Epithelial cell of esophagus (primary cell): ENCODE results near the gene CRHR1.
A peak's percentile ranks its signal among the peaks of the same experiment; 100 is the strongest.

ENCODE experiments used
- DNase-seq: peaks from one replicate; pipeline ENCODE4 v3.0.0; 2010; ENCODE audit warnings: low read depth
- H3K4me3 ChIP-seq: 2 replicates; pipeline ENCODE4 v1.5.1; 2011; ENCODE audit warnings: mild to moderate bottlenecking, low read length, control low read depth
- TF ChIP-seq, protein P1 (sequence below): IDR thresholded peaks from 2 replicates; pipeline ENCODE4 v1.5.1; 2011; ENCODE audit warnings: low read depth, mild to moderate bottlenecking, low read length, control low read depth, inconsistent platforms; ENCODE audit not compliant: insufficient read depth; ENCODE audit errors: missing control alignments

CRHR1 gene

DNA sequence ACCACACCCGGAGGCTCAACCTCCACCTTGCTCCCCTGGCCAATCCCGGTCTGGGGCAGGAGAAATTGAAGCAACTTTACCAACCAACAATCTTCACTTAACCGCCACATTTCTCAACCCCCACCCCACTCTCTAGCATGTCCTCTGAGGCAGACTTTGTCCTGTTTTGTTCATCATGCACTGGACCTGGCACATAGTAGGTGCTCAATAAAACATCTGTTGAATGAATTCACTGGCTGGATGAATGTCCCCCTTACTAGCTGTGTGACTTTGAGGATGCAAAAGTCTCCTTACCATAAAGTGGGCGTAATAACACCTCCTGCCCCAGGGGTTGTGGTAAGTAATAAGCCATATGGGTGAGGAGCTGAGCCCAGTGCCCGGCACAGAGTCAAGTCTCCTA, 66.3 kb downstream of the CRHR1 start:
- H3K4me3 ChIP-seq: no peak overlapping the region
- DNase-seq: no peak
- TF ChIP-seq, protein P1, sequence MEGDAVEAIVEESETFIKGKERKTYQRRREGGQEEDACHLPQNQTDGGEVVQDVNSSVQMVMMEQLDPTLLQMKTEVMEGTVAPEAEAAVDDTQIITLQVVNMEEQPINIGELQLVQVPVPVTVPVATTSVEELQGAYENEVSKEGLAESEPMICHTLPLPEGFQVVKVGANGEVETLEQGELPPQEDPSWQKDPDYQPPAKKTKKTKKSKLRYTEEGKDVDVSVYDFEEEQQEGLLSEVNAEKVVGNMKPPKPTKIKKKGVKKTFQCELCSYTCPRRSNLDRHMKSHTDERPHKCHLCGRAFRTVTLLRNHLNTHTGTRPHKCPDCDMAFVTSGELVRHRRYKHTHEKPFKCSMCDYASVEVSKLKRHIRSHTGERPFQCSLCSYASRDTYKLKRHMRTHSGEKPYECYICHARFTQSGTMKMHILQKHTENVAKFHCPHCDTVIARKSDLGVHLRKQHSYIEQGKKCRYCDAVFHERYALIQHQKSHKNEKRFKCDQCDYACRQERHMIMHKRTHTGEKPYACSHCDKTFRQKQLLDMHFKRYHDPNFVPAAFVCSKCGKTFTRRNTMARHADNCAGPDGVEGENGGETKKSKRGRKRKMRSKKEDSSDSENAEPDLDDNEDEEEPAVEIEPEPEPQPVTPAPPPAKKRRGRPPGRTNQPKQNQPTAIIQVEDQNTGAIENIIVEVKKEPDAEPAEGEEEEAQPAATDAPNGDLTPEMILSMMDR: no peak

DNA sequence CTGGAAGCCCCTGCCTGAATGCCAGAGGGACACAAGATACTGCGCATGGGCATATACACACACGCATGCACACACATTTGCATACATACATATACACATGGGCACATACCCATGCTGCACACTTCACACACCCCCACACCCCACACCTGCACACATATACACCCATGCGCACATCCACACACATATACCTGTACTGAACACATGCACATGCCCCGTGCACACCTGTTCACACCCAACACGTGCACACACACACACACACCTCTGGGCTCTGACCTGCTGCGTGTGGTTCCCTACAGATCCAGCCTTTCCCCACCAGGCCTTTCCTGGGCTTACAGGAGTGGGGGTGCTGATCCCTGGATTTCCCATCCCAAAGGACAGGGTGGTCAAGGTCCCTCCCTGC, 66.9 kb downstream of the CRHR1 start:
- TF ChIP-seq, protein P1: no peak
- no peak overlapping the region for H3K4me3 ChIP-seq
- no peak for DNase-seq

DNA sequence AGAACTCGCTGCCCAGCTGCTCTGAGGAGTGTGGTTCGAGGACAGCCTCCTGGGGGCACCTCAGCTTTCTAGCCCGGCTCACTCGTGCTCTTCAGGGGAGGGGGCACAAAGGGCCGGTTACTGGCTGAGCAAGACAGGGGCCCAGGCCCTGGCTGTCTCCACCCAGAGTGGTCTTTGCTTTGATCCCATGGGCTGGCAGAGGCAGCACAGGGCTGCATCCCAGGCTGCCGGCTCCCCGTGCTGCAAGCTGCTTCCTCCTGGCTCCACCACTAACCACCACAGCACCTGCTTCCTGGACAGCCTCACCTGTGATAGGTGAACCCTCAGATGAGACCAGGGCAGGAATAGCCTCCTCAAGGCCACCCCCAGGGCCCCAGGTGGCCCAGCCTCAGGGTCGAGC, 67.3 kb downstream of the CRHR1 start:
- no peak overlapping the region for H3K4me3 ChIP-seq
- TF ChIP-seq, protein P1: no peak
- DNase-seq: no peak

DNA sequence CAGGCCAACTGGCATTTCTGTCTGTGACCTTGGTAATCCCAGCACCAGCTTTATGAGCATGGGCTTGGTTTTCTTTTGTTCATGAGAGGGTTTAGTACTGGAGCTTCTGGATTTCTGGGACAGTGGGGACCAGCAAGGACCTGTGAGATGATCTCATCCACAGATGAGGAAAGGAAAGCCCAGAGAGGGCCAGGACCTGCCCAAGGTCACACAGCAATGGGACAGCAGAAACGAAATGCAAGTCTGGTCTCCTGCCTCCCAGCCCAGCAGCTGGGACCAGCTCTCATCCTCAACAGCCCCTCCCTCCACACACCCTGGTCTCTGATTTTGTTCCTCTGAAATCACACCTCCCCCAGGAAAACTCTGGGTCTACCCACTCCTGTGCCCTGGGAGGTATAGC, 67.8 kb downstream of the CRHR1 start:
- H3K4me3 ChIP-seq: no peak overlapping the region
- TF ChIP-seq, protein P1: no peak
- DNase-seq: no peak

DNA sequence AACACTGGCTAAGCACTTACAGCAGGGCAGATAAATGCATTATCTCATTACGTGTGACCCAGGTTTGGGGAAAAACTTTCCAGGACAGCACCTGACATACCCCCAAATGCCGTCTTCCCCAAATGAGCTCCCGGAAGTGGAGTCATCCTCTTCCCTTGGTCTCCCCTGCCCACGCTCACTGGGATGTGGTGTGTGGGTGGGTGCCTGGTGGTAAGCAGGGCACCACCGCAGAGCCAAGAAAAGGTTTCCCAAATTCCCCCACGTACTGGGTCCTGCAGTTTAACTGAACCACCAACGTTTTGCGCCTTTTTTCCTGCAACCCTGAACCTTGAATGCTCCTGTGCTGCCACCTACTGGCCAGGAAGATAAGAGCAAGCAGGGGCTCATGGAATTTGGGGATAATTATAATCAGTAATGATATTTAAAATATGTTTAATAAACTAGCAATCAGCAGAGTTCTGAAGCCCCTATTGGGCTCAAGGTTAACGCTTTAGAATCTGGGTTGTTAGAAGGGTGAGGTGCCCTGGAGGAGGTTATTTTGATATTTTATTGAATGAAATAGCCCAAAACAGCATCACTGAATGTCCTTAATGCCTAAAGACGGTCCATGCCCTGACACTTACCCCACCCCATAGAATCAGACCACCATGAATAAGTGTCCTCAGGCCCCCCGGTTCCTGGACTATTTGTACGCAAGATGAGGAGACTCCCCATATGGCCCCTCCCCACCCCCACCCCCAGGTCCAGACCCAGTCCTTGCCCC, 68.6 kb downstream of the CRHR1 start:
- TF ChIP-seq, protein P1: peak; percentile 95
- no peak overlapping the region for H3K4me3 ChIP-seq
- peak; percentile 63 for DNase-seq

DNA sequence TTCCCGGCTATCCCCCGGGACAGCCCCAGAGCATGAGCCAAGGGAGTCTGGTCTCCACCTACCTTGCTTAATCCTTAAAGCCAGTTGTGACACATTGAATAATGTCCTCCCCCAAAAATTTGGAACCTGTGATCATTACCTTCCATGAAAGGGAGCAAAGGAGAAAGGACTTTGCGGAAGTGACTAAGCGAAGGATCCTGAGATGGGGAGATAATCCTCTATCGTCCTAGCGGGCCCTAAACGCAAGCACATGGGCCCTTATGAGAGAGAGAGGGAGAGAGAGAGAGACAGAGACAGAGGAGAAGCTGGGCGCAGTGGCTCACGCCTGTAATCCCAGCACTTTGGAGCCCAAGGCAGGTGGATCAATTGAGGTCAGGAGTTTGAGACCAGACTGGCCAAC, 70.1 kb downstream of the CRHR1 start:
- TF ChIP-seq, protein P1: no peak
- DNase-seq: no peak

DNA sequence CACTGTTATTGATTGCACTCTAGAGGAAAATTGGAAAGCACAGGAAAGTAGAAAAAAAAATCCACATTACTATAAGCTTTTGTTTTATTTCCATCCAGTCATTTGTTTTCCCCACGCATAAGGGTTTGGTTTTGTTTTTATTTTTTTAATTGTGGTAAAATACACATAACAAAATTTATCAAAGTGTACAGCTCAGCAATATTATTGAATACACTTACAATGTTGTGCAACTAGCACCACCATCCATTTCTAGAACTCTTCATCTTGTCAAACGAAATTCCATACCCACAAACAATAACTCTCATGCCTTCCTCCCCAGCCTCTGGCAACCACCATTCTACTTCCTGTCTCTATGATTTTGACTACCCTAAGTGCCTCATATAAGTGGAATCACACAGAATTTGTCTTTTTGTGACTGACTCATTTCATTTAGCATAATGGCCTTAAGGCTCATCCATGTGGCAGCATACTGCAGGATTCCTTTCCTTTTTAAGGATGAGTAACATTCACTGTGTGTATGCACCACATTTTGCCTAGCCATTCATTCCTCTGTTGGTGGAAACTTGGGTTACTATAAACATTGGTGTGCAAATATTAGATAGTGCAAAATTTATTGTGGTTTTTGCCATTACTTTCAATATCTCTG, 71.7 kb downstream of the CRHR1 start:
- no peak overlapping the region for H3K4me3 ChIP-seq
- no peak for DNase-seq
- TF ChIP-seq, protein P1: no peak

More for the DNA sequence above, 70.1 kb downstream of the CRHR1 start:
- H3K4me3 ChIP-seq: no peak overlapping the region
